ENCODE results near the gene SHISAL2A.

DNA sequence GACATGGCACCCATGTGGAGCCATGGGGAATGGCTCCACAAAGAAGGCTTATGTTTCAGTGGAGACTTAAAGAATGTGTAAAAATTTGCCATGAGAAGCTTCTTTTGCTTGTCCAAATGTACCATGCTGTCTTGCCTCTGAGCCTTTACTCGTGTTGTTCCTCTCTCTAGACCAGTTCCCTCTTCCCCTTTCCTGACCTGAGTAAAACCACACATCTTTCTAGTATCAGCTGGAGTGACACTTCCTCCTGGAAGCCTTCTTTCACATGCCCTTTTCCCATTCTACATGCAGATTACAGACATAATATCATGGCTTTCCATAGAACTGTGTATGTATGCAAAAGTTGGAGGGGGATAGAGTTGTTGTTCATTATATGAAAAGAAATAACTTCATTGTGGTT, 44.4 kb upstream of the SHISAL2A start:
- TF ChIP-seq, protein P1, sequence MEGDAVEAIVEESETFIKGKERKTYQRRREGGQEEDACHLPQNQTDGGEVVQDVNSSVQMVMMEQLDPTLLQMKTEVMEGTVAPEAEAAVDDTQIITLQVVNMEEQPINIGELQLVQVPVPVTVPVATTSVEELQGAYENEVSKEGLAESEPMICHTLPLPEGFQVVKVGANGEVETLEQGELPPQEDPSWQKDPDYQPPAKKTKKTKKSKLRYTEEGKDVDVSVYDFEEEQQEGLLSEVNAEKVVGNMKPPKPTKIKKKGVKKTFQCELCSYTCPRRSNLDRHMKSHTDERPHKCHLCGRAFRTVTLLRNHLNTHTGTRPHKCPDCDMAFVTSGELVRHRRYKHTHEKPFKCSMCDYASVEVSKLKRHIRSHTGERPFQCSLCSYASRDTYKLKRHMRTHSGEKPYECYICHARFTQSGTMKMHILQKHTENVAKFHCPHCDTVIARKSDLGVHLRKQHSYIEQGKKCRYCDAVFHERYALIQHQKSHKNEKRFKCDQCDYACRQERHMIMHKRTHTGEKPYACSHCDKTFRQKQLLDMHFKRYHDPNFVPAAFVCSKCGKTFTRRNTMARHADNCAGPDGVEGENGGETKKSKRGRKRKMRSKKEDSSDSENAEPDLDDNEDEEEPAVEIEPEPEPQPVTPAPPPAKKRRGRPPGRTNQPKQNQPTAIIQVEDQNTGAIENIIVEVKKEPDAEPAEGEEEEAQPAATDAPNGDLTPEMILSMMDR (IDR thresholded peaks at IDR 0.05): no peak
- no peak for TF ChIP-seq POLR2A (IDR thresholded peaks at IDR 0.05)
